Pancreas (tissue), 10 donors: ENCODE results near the gene SEMA3D. TPM values are rescaled to one million over a fixed set of nuclear protein-coding genes. Genes with fewer than 3 reads are reported as not detected.

ENCODE experiments used
- ATAC-seq, 4 donors: fragments of 200-7000 bp; cut with Tn5 transposase; one replicate each; pipeline versions ENCODE4 v1.8.0 to v1.9.1; 2020; ENCODE audit warnings: mild to moderate bottlenecking in 4 of 4, moderate library complexity in 4 of 4
- DNase-seq, 6 donors: peaks; one replicate each; pipeline ENCODE4 v3.0.0-alpha.2; 2020
- FAIRE-seq: peaks from 2 replicates; lab custom pipeline; 2012; peaks lifted over from hg19 to GRCh38; lab: Jason Lieb, UNC
- H3K27ac ChIP-seq, 4 donors: fragments of 200-600 bp; sonication (generic); 1 replicate in 3 of 4; 2 replicates in 1 of 4; pipeline versions ENCODE4 v1.5.0 to v1.8.0; 2020
- H3K27me3 ChIP-seq, 4 donors: fragments of 200-600 bp; one replicate each; pipeline ENCODE4 v1.8.0; 2021
- H3K36me3 ChIP-seq, 3 donors: fragments of 200-600 bp; sonication (generic) in 1 of 3; one replicate each; pipeline versions ENCODE4 v1.5.0 to v1.8.0; 2020 to 2021
- H3K4me1 ChIP-seq, 3 donors: fragments of 200-600 bp; one replicate each; pipeline ENCODE4 v1.8.0; 2021
- H3K4me3 ChIP-seq, 4 donors: fragments of 200-600 bp; sonication (generic) in 2 of 4; one replicate each; pipeline versions ENCODE4 v1.5.0 to v1.8.0; 2020 to 2021
- H3K9me3 ChIP-seq, 4 donors: fragments of 200-600 bp; one replicate each; pipeline ENCODE4 v1.8.0; 2021
- WGBS, 2 donors: extraction: QIAGEN DNeasy Blood & Tissue Kit; methylation state at CpG; one replicate each; pipeline ENCODE4 v1.1.7; 2013; 5-methylcytosine and 5-hydroxymethylcytosine counted together
- intact Hi-C, 3 donors: fragments of 100-400 bp; cut with DNase I; formaldehyde crosslinking; loops; one replicate each; pipeline versions ENCODE4 v1.11.1 to v1.14.2; 2022
- polyA plus RNA-seq, 2 donors: library from polyadenylated mRNA; stranded (reverse); fragments of 200-250 nt; gene quantifications; one replicate each; pipeline ENCODE4 v1.2.3, GENCODE V29; 2013
- total RNA-seq, 6 donors: library from RNA; stranded (reverse); fragmentation: NEBNext Ultra II Directional in 4 of 6; extraction: Animal tissue kit (Norgen Biotek cat#: 25700) in 4 of 6; gene quantifications; one replicate each; pipeline versions ENCODE4 v1.2.1 to v1.2.4, GENCODE V29; 2021 to 2023
- TF ChIP-seq, protein P1 (sequence below), 4 donors: fragments of 200-600 bp; sonication (generic) in 3 of 4; IDR thresholded peaks; one replicate each; pipeline versions ENCODE4 v1.5.0 to v1.8.0; 2021; ENCODE audit warnings: antibody characterized with exemption in 4 of 4
- donor health status: healthy with polysubstance abuse.
- donor health status: DM: no; HTN: no; CAD: no; lungs with moderate emphysema.
- donor health status: DM: no; HTN: no; CAD: no.
- donor health status: control.
- donor health status: control.
- donor health status: Bipolar disorder and iron deficiency.
- donor health status: DM: yes; HTN: yes; CAD: no.
- donor health status: DM: no; HTN: no; CAD: no.
- donor health status: DM: no; HTN: no; CAD: no.
- donor health status: DM: yes; HTN: yes; CAD: no.

Gene SEMA3D
- total and polyA plus RNA-seq, 8 donors, result 0.14 to 0.28 (median 0.19) TPM

DNA sequence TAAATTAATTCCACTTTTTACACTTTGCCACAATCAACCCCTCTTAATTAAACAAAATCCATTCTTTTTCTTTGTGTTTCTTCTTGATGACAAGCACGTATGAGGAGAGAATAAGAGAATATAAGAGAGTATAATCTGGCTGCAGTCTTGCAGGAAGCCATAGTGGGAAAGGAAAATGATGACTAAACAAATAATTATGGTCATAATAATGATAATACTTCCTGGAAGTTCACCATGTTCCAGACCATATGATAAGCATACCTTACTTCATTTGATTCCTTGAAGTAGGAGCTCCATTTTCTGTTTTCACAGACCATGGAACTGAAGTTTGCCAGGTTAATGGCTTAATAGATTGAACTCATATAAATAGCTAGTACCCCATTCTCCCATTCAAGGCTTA, 237.8 kb downstream of the SEMA3D start:
- H3K4me1 ChIP-seq, result no peaks in the 10 kb centered on the region
- 43 to 47% methylated on average over 1 of the region's 1 CpG for WGBS, 2 donors
- intact Hi-C loops, result no loop called here
- no peak for FAIRE-seq
- no peak for ATAC-seq
- H3K9me3 ChIP-seq, result no peaks in the 10 kb centered on the region
- H3K27me3 ChIP-seq, result no peaks in the 10 kb centered on the region
- no peak overlapping the region for H3K4me3 ChIP-seq
- DNase-seq, result no peak
- TF ChIP-seq, protein P1, sequence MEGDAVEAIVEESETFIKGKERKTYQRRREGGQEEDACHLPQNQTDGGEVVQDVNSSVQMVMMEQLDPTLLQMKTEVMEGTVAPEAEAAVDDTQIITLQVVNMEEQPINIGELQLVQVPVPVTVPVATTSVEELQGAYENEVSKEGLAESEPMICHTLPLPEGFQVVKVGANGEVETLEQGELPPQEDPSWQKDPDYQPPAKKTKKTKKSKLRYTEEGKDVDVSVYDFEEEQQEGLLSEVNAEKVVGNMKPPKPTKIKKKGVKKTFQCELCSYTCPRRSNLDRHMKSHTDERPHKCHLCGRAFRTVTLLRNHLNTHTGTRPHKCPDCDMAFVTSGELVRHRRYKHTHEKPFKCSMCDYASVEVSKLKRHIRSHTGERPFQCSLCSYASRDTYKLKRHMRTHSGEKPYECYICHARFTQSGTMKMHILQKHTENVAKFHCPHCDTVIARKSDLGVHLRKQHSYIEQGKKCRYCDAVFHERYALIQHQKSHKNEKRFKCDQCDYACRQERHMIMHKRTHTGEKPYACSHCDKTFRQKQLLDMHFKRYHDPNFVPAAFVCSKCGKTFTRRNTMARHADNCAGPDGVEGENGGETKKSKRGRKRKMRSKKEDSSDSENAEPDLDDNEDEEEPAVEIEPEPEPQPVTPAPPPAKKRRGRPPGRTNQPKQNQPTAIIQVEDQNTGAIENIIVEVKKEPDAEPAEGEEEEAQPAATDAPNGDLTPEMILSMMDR (IDR thresholded peaks at IDR 0.05), result no peak
- H3K27ac ChIP-seq, result no peak overlapping the region
- H3K36me3 ChIP-seq, result no peaks in the 10 kb centered on the region

DNA sequence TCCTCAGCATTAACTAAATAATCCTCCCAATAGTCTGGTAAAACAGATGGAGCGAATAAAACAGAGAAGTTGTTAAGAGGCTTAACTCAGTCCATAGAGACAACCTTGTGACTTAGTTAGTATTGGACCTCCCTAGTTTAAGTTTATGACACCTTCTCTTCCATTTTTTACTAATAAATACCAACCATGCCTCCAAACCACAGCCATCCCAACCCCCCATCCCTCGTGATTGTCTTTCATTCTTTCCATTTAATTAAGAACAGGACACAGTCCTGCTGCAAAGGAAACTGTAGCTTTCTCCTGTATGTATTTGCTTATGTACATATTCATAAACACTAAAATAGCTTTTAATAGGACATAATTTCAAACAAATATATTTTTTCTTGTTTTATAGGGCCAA, 238.2 kb downstream of the SEMA3D start:
- Histone ChIP-seq H3K4me3 (no peak overlapping the region), H3K36me3 (no peaks in the 10 kb centered on the region), H3K27me3 (no peaks in the 10 kb centered on the region), H3K27ac (no peak overlapping the region), H3K4me1 (no peaks in the 10 kb centered on the region), H3K9me3 (no peaks in the 10 kb centered on the region)
- FAIRE-seq, result no peak
- WGBS, 2 donors, result 70 to 79% methylated on average over 2 of the region's 2 CpGs
- intact Hi-C loops, result no loop called here
- TF ChIP-seq, protein P1 (IDR thresholded peaks at IDR 0.05), result no peak
- no peak for ATAC-seq
- DNase-seq, result no peak

GRCh38 chr7:84946549-84946948, 240.3 kb downstream of the SEMA3D start:
- Histone ChIP-seq H3K27ac (no peak overlapping the region), H3K4me3 (no peak overlapping the region), H3K9me3 (no peaks in the 10 kb centered on the region), H3K36me3 (no peaks in the 10 kb centered on the region), H3K27me3 (no peaks in the 10 kb centered on the region), H3K4me1 (no peaks in the 10 kb centered on the region)
- WGBS, 2 donors, result 60 to 65% methylated on average over 1 of the region's 1 CpG
- no peak for FAIRE-seq
- TF ChIP-seq, protein P1 (IDR thresholded peaks at IDR 0.05), result no peak
- no peak for ATAC-seq
- intact Hi-C loops, result no loop called here
- DNase-seq, result no peak
